Right cardiac atrium (tissue), 5 donors: ENCODE data around the gene RIPPLY3. TPM values are rescaled to one million over a fixed set of nuclear protein-coding genes. Genes with fewer than 3 reads are reported as not detected.
"Not testable (repeated sequence)": the region's sequence is repeated elsewhere in the genome, so short reads cannot be mapped to it uniquely, and the experiment has no call there.

Experiments used
- ATAC-seq, 2 donors: fragments of 200-7000 bp; cut with Tn5 transposase; one replicate each; pipeline versions ENCODE4 v1.8.0 to v1.9.1; 2020; ENCODE audit warnings: moderate library complexity in 2 of 2, mild to moderate bottlenecking in 1 of 2
- DNase-seq, 3 donors: peaks; one replicate each; pipeline ENCODE4 v3.0.0-alpha.2; 2020
- H3K27ac ChIP-seq: one replicate; pipeline ENCODE4 v1.5.1; 2013; ENCODE audit warnings: mild to moderate bottlenecking, low read length, control low read depth, moderate library complexity
- H3K27me3 ChIP-seq: one replicate; pipeline ENCODE4 v1.6.1; 2013; ENCODE audit not compliant: control insufficient read depth, insufficient read depth
- H3K4me1 ChIP-seq: one replicate; pipeline ENCODE4 v1.6.1; 2013; ENCODE audit warnings: low read length; ENCODE audit not compliant: control insufficient read depth, insufficient read depth
- H3K4me3 ChIP-seq: one replicate; pipeline ENCODE4 v1.5.1; 2013; ENCODE audit warnings: low read length, control low read depth
- H3K9me3 ChIP-seq: one replicate; pipeline ENCODE4 v1.6.1; 2013; ENCODE audit warnings: low read length; ENCODE audit not compliant: control insufficient read depth
- WGBS: extraction: QIAGEN DNeasy Blood & Tissue Kit; methylation state at CpG from one replicate; pipeline ENCODE4 v1.1.7; 2013; 5-methylcytosine and 5-hydroxymethylcytosine counted together
- intact Hi-C, 4 donors: fragments of 100-400 bp; cut with DNase I; formaldehyde crosslinking; loops; one replicate each; pipeline versions ENCODE4 v1.11.0 to v1.14.0; 2022 to 2023
- polyA plus RNA-seq: library from polyadenylated mRNA; stranded (reverse); fragments of 200-250 nt; gene quantifications from one replicate; pipeline ENCODE4 v1.2.3, GENCODE V29; 2013
- total RNA-seq, 4 donors: library from RNA; stranded (reverse); fragmentation: NEBNext Ultra II Directional; extraction: Animal tissue kit (Norgen Biotek cat#: 25700); gene quantifications; one replicate each; pipeline ENCODE4 v1.2.1, GENCODE V29; 2021
- donor health status: healthy with polysubstance abuse.
- donor health status: DM: no; HTN: yes; CAD: no.
- donor health status: DM: no; HTN: no; CAD: no.
- donor health status: DM: no; HTN: yes; CAD: no; lungs with severe emphysema.
- donor health status: DM: yes; HTN: yes; CAD: no.

RIPPLY3 gene
- total and polyA plus RNA-seq, 5 donors, result not detected

DNA sequence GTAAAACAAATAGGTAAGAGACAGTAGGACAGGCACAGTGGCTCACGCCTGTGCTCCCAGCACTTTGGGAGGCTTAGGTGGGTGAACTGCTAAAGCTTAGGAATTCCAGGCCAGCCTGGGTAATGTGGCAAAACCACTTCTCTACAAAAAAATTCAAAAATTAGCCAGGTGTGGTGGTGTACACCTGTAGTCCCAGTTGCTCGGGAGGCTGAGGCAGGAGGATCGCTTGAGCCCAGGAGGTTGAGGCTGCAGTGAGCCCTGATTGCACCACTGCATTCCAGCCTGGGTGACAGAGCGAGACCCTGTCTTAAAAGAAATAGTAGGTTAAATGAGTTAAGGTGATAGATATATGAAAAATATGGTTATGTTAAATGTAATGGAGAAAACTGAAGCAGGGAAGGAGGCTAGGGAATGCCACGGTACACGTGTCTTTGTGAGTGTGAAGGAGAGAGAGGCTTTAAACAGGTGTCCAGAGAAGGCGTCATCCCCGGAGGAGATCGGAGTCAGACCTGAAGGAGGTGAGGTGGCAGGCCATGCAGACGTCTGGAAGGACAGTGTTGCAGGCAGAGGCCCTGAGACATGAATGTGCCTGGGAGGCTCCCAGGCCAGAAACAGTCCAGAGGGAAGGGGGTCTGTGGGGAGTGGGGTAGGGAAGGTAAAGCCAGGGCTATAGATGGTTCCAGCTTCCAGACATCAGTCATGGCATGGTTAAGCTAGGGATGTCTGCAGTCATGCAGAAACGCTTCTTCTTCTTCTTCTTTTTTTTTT lies 7.2 kb upstream of the RIPPLY3 start:
- ATAC-seq, result no peak
- Histone ChIP-seq H3K27ac (no peak overlapping the region), H3K4me3 (no peak overlapping the region), H3K9me3 (no peaks in the 10 kb centered on the region), H3K4me1 (no peaks in the 10 kb centered on the region), H3K27me3 (no peaks in the 10 kb centered on the region)
- intact Hi-C loops, result no loop called here
- 86% methylated on average over 11 of the region's 11 CpGs for WGBS
- no peak for DNase-seq

DNA sequence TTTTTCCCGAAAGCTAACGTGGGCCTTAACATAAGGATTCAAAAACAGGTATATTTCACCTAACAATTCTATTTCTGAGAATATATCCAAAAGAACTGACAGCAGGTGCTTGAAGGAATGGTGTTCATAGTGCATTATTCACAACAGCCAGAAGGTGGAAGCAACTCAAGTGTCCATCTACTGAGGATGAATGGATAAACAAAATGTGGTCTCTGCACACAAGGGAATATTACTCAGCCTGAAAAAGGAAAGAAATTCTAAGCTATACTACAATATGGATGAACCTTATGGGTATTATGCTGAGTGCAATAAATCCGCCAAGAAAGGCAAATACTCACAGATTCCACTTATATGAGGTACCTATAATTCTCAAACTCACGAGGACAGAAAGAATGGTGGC lies 6.1 kb upstream of the RIPPLY3 start:
- intact Hi-C loops, result no loop called here

DNA sequence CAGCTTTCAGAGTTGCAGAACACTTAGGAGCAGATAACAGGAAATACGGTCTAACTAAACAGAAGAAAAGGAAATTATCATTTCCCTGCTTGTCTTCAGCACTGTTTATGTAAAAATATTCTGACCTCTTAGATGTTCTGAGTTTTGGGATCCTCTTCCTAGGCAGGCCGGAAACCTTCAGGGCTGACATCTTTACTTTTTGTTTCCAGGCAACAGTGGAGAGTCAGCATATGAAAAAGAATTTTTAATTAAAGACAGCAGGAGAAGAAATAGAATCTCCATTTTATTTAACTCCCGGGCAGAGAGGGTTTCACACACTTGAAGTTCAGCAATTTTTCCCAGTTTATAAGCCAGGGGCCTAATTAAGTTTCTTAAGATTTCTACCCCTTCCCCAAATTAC lies 5.1 kb upstream of the RIPPLY3 start:
- Histone ChIP-seq H3K9me3 (no peaks in the 10 kb centered on the region), H3K27me3 (no peaks in the 10 kb centered on the region), H3K4me3 (no peak overlapping the region), H3K27ac (no peak overlapping the region), H3K4me1 (no peaks in the 10 kb centered on the region)
- DNase-seq (no peak), ATAC-seq (no peak)
- 36% methylated on average over 3 of the region's 3 CpGs for WGBS
- intact Hi-C loops, result no loop called here

More for the DNA sequence above, 6.1 kb upstream of the RIPPLY3 start:
- ATAC-seq (no peak), DNase-seq (no peak)
- 78% methylated on average over 4 of the region's 4 CpGs for WGBS
- Histone ChIP-seq H3K9me3 (no peaks in the 10 kb centered on the region), H3K27me3 (no peaks in the 10 kb centered on the region), H3K4me1 (no peaks in the 10 kb centered on the region), H3K27ac (no peak overlapping the region), H3K4me3 (no peak overlapping the region)

DNA sequence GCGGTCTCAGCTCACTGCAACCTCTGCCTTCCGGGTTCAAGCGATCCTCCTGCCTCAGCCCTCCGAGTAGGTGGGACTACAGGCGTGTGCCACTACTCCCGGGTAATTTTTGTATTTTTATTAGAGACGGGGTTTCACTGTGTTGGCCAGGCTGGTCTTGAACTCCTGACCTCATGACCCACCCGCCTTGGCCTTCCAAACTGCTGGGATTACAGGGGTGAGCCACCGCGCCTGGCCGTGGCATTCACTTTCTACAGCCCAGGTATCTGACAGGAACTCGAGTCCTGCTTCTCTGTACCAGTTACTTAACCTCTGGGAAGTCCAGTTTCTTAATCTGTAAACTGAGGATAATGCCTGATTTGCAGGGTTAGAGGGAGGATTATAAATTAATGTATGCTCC lies 3.7 kb upstream of the RIPPLY3 start:
- WGBS, result 85% methylated on average over 12 of the region's 12 CpGs
- H3K27me3 ChIP-seq, H3K4me3 ChIP-seq, H3K4me1 ChIP-seq, DNase-seq, intact Hi-C loops, H3K9me3 ChIP-seq, ATAC-seq, H3K27ac ChIP-seq: not testable (repeated sequence)

DNA sequence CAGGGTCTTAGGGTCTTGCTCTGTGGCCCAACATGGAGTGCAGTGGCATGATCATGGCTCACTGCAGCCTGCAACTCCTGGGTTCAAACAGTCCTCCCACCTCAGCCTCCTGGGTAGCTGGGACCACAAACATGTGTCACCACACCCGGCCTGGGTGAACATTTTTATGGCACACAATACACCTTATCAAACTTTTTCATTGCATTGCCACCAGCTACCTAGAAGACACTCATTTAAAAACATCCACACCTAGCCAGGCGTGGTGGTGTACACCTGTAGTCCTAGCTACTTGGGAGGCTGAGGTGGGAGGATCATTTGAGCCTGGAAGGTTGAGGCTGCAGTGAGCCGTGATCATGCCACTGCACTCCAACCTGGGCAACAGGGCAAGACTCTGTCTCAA lies 2.6 kb upstream of the RIPPLY3 start:
- 65% methylated on average over 3 of the region's 3 CpGs for WGBS
- ATAC-seq, H3K27ac ChIP-seq, H3K4me3 ChIP-seq, intact Hi-C loops, H3K4me1 ChIP-seq, H3K27me3 ChIP-seq, H3K9me3 ChIP-seq, DNase-seq: not testable (repeated sequence)

DNA sequence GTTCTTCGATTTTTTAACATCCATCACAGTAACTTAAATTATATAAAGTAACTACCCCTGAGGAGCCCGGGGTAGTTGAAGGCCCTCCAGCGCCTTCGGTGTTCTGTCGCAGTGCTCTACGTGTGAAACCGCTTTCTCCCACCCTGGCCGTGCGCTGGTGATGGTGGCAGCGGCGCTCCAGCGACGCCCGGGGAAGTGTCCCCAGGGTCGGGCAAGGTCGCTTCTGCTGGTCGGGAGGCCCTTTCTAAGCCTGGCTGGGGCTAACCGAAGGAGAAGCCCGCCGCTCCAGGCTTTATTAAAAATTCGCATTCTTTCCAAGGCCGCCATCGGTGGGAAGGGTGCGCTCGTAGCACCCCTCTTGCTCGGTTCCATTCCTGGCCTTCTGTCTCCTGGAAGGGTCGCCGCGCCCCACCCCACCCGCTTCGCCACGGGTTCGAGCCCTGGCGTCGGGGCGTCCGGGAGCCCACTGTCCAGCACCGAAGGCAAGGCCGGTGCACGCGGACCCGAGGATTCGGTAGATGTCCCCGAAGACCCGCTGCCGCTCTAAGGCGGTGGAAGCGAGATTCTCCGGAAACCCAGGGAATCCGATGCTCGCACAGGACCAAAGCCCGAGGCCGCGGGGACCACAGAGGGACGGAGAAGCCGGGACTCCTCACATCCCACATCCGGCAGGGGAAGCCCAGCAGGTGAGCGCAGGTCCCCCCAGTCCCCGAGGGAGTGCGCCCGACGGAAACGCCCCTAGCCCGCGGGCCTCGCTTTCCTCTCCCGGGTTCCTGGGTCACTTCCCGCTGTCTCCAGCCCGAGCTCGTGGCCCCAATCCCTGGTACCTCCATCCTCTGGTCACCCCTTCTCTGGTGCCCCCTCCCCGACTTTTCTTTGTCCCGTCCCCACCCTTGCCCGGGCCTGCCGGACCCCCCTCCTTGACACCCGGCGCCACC lies 685 bp upstream of the RIPPLY3 start:
- no peaks in the 10 kb centered on the region for H3K9me3 ChIP-seq
- H3K27me3 ChIP-seq, result no peaks in the 10 kb centered on the region
- ATAC-seq, result no peak
- DNase-seq, result peak in 1 of 3 donors; percentile 50
- no peak overlapping the region for H3K27ac ChIP-seq
- WGBS, result 19% methylated on average over 76 of the region's 76 CpGs
- H3K4me3 ChIP-seq, result peak overlapping the region; percentile 64
- intact Hi-C loops, result no loop called here
- no peaks in the 10 kb centered on the region for H3K4me1 ChIP-seq

DNA sequence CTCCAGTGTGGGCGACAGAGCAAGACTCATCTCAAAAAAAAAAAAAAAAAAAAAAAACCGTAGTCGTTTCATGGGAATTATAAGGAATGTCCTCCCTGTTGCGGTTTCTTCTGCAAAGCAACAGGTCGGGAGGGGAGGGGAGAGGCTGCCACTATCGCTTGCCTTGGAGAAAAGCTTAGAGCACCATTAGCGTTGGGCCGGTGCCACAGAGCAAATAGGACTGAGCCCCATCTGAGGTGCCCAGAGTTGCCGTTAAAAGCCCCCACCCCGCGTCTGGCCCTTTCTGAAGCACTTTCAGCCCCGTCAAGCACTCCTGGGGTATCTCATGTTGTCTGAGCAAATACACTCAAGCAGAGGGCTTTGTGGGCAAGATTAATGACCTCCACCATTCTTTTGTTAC lies 2.2 kb downstream of the RIPPLY3 start:
- Histone ChIP-seq H3K27ac (no peak overlapping the region), H3K4me1 (no peaks in the 10 kb centered on the region), H3K27me3 (no peaks in the 10 kb centered on the region), H3K4me3 (no peak overlapping the region), H3K9me3 (no peaks in the 10 kb centered on the region)
- no peak for ATAC-seq
- DNase-seq, result no peak
- 70% methylated on average over 12 of the region's 12 CpGs for WGBS
- intact Hi-C loops, result no loop called here

DNA sequence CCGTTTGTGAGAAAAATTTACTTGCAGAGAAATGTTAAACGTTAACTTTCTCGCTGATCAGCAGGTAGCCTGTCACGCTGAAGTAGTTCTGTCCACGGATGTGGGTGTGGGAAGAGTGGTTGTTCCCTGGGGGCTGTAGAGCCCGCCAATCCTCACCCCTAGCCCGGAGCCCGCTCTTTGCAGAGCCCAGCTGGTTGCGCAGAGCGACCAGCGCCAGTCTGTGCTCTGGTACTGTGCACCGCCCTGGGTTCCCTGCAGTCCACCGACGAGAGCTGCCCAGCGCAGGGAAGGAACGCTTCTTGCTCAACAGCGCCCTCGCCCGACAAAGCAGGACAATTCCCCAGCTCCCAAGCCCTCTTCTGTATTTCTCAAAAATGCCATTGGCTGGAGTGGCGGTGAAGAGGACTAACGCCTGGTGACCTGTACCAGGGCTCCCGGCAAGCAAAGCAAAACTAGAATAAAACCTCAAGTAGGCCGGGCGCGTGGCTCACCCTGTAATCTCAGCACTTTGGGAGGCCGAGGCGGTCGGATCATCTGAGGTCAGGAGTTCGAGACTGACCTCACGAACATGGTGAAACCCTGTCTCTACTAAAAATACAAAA lies 3.3 kb downstream of the RIPPLY3 start:
- WGBS, result 12% methylated on average over 30 of the region's 30 CpGs
- Histone ChIP-seq H3K9me3 (no peaks in the 10 kb centered on the region), H3K27ac (no peak overlapping the region), H3K4me3 (no peak overlapping the region), H3K4me1 (no peaks in the 10 kb centered on the region), H3K27me3 (no peaks in the 10 kb centered on the region)
- intact Hi-C loops, result no loop called here
- ATAC-seq, result peak; percentile 95 to 97
- DNase-seq, result peak; percentile 84 to 93 (median 93)

DNA sequence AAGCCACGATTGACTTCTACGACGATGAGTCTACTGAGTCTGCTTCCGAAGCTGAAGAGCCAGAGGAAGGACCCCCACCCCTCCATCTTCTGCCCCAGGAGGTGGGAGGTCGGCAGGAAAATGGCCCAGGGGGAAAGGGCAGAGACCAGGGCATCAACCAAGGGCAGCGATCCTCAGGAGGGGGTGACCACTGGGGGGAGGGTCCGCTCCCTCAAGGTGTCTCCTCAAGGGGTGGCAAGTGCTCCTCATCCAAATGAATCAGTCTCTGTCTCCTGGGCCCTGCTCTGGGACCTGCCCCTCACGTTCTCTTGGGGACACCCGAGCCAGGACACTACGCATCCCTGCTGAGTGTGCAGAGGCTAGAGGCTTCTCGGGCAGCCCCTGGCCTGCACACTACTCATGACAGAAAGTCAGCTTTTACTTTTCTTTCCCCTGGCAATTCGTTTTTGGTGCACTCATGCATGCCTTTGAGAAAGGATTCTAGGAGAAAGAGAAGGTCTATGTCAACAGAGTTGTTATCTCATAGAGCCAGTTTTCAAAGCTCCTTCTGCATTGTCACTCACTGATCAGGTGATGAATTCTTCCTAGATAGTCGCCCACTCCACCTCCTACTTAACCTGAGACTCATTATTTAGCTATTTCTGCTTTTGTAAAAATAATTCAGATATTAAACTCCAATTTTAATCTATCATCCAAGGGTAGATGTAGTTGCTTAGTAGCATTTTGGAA lies 11.6 kb downstream of the RIPPLY3 start:
- DNase-seq (no peak), ATAC-seq (no peak)
- 73% methylated on average over 13 of the region's 13 CpGs for WGBS
- Histone ChIP-seq H3K4me1 (no peaks in the 10 kb centered on the region), H3K9me3 (no peaks in the 10 kb centered on the region), H3K27me3 (no peaks in the 10 kb centered on the region), H3K4me3 (no peak overlapping the region), H3K27ac (no peak overlapping the region)
- intact Hi-C loops, result no loop called here

DNA sequence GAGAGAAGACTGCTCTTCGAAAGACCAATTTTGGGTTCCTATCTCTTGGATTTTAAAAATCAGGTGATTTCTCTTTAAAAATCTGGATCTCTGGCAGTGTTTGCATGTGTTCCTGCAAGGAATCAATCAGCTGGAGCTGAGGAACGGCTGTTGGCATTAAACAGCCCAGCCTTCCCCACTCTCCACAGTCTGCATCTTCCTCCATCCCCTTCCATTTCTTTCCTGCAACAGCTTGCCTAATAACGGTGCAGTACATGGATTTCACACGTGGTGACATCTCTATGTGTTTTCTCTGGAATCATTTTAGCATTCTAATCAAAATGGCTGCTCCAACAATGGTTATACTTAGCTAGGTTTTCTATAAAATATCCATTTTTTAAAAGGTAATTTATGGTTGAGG lies 20.0 kb downstream of the RIPPLY3 start:
- Histone ChIP-seq H3K4me1 (no peaks in the 10 kb centered on the region), H3K9me3 (no peaks in the 10 kb centered on the region), H3K27me3 (no peaks in the 10 kb centered on the region), H3K4me3 (no peak overlapping the region), H3K27ac (no peak overlapping the region)
- DNase-seq (no peak), ATAC-seq (no peak)
- WGBS, result 41% methylated on average over 4 of the region's 4 CpGs
- intact Hi-C loops, result no loop called here
